GM19438 (cell line): Measurements from ENCODE around the gene PGAM2.
"Not testable (repeated sequence)": the region's sequence is repeated elsewhere in the genome, so short reads cannot be mapped to it uniquely, and the experiment has no call there.

Experiments
- ATAC-seq: cut with Tn5 transposase; IDR thresholded peaks from one replicate; pipeline ENCODE4 v1.9.1; 2021; ENCODE audit warnings: low read depth; ENCODE audit not compliant: unreplicated experiment

The PGAM2 gene

DNA sequence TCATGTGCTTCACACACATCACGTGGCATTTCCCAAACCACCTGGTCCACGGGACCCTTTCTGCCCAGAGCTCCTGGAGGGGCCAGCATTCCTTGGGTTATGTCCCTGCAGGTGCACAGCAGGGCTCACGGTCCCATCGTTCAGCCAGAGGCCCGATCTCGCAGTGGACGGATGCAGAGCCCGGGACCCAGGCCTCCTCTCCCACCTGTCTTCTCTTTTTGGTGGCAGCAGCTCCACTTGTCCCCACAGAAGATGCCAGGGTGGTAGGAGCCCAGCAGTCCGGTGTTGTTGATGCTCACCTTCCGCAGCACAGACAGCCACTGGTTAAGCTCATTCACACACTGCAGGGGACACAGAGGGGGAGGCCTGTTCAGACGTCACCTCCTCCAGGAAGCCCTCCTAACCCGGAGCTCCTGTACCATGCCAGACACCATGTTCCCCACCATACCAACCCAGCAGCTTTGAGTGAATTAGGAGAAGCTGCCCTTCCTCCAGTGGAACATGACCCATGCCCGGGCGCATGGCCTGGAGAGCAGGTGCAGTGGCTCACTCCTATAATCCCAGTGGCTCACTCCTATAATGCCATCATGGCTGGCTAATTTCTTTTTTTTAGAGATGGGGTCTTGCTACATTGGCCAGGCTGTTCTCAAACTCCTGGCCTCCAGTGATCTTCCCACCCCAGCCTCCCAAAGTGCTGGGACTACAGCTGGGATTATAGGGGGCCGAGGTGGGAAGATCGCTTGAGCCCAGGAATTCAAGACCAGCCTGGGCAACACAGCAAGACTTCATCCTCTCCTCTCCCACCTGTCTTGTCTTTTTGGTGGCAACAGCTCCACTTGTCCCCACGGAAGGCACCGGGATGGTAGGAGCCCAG lies 31.2 kb downstream of the PGAM2 start:
- ATAC-seq = not testable (repeated sequence)

DNA sequence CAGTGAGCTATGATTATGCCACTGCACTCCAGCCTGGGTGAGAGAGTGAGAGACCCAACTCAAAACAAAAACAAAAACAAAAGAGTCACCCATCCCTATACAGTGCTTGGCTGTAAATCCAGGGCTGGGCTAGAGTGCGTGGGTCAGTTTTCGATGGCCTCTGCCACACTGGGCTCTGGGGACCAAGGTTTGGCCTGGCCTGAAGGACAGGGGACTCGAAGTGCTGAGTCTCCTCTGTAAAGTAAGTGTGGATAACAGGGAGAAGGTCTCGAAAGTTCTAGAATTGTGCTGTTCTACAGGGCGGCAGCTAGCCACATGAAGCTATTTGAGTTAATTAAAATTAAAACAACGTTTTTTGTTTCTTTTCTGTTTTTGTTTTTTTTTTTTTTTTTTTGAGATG lies 33.3 kb downstream of the PGAM2 start:
- not testable (repeated sequence) for ATAC-seq

DNA sequence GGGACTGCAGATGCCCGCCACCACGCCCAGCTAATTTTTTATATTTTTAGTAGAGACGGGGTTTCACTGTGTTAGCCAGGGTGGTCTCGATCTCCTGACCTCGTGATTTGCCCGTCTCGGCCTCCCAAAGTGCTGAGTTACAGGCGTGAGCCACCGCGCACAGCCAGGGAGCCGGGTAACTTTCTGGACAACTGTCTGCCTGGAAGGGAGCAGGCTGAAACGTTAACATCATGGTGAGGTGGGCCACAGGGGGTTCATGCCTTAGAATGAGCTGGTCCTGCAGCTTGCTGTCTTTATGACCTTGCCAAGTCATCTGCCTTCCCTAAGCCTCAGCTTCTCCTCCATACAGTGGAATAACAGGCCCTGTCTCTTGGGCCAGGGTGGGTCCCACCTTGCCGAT lies 34.0 kb downstream of the PGAM2 start:
- not testable (repeated sequence) for ATAC-seq

DNA sequence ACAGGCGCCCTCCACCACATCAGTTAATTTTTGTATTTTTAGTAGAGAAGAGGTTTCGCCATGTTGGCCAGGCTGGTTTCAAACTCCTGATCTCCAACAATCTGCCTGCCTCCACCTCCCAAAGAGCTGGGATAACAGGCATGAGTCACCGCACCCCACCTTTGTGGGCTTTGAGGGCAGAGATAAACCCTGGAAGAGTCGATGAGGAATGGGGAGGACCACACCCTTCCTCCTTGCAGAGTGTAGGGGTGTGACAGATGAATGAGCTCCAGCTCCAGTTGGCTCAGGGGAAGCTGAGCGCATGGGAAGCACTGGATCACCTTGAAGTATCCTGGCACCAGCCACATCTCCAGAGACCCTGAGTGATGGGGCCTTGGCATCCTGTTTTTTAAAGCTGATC lies 35.3 kb downstream of the PGAM2 start:
- ATAC-seq = not testable (repeated sequence)

DNA sequence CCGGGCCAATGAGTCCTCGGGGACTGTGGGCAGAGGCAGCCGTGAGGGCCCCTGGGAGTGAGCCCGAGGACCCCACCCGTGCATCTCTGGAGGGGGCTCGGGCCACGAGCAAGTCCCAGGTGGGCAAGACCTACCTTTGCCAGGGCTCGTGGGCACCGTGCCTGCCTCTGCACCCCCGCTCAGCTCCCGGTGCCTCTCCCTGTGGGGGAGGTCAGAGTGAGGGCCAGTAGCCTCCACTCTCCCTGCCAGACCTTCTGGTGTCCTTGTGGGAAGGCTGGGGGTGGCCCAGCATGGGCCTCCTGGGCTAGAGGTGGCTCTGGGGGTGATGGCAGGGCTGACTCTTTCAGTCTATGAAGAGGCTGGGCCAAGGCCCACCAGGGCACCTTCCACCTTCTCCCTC lies 35.9 kb downstream of the PGAM2 start:
- ATAC-seq = not testable (repeated sequence)

DNA sequence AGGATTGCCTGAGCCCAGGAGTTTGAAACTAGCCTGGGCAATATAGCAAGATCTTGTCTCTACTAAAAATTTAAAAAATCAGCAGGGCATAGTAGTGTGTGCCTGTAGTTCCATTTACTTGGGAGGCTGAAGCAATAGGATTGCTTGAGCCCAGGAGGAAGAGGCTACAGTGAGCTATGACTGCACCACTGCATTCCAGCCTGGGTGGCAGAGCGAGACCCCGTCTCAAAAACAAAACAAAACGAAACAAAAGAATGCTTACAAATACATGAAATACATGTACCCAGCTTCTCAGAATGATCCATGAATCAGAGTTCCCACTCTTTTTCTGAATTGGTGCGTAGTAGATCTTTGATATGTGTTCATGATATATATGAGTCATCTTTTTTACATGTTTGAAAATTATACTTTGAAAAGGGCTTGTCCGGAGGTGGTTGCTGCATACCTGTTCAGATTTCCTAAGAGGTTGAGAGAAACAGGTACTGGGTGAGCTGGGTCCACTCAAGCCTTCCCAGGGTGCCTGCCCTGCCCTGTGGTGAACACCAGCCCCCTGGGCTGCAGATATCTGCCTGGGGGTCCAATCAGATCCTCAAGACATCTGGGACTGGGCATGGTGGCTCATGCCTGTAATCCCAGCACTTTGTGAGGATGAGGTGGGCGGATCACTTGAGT lies 42.4 kb downstream of the PGAM2 start:
- ATAC-seq = not testable (repeated sequence)

DNA sequence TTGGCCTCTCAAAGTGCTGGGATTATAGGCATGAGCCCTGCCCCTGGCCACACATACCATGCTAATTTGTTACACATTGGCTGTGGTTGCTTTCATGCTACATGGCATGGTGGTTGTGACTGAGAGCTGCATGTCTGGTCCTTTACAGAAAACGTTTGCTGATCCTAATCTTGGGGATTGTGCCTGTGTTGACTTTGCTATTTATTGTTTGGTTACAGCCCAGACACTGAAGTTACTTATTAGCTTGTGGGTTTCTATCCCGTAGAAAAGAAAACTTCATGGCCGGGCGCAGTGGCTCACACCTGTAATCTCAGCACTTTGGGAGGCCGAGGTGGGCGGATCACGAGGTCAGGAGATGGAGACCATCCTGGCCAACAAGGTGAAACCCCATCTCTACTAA lies 43.3 kb downstream of the PGAM2 start:
- not testable (repeated sequence) for ATAC-seq

DNA sequence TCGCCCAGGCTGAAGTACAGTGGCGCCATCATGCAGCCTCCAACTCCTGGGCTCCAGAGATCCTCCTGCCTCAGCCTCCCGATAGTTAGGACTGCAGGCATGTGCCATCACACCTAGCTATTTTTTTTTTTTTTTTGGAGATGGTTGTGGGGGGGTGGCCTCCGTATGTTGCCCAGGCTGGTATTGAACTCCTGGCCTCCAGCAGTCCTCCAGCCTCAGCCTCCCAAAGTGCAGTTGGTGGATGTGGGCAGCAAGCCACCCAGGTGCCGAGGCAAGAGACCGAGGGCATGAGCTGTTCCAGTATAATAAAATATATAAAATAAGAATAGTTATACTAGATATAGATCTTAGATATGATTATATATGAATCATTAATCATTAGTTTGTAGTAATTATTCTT lies 45.5 kb downstream of the PGAM2 start:
- ATAC-seq = not testable (repeated sequence)

DNA sequence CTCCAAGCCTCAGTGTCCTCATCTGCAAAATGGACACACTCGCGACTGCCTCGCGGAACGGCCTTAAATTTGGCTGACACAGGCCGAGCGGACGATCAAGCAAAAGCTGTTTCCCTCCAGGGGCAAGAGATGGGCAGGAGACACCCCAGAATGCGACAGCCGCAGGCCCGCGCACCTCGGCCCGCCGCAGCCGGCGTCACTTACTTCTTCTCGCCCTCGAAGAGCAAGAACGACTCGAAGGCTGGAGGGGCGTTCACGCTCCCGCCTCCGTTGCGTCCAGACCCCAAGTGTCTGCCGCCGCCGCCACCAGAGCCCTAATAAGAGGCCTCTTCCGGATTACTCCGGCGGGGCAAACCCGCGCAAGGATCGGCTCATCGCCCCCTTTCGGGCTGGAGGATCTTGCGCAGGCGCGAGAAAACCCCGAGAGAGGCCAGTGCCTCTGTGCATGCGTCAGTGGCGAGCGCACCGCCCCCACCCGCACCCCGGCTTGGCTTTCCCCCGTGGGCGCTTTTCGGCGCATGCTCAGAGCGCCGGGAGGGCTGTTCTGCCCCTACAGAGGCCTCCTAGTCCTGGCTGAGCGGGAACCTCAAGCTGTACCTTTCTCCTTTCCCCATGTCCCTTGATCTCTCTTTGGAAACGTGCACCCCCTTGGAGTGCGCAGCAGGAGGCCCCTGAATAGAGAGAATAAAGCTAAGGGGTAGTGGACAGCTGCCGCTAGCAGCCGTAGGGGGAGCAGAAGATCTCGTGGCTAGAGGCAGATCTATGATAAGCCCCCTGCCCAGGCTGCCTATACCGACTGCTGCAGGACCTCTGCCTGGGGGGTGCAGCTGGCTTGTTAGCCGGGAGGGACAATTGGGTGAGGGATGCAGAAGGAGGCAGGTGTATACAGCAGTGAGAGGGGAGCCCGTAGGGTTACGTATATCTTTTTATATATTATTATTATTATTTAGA lies 46.2 kb downstream of the PGAM2 start:
- ATAC-seq = peak; percentile 90

DNA sequence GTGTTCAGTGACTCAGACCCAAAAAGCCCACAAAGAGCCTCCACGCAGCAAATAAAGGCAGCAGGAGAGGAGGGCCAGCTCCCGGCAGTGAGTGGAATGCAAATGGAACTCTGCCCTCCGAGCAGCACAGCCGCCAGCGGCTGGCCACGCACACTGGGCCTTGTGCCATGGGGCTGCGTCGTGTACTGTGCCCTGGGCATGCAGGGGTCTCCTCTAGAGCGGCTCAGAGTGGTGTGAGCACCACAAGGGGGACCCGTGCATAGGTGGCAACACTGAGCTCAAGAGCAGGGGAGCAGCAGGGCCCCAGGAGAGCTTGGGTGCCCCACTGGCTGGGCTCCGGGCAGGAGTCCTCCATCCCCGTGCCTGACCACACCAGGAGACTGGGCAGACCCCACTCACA lies 50.3 kb downstream of the PGAM2 start:
- not testable (repeated sequence) for ATAC-seq
